HG03460 (cell line): Measurements from ENCODE around the gene NEMP2.

Experiments used
- ATAC-seq: cut with Tn5 transposase; IDR thresholded peaks from one replicate; pipeline ENCODE4 v1.9.1; 2021; ENCODE audit not compliant: unreplicated experiment

NEMP2 gene

GRCh38 chr2:190458352-190459107 lies 76.0 kb downstream of the NEMP2 start:
- no peak for ATAC-seq

- ATAC-seq, result no peak
These were observed 77.3 kb downstream of the NEMP2 start for GRCh38 chr2:190457256-190457655.

- no peak for ATAC-seq
These were observed 77.7 kb downstream of the NEMP2 start for GRCh38 chr2:190456833-190457232.

- no peak for ATAC-seq
These were observed 79.0 kb downstream of the NEMP2 start for GRCh38 chr2:190455358-190456095.

- ATAC-seq, result no peak
These were observed 79.7 kb downstream of the NEMP2 start for GRCh38 chr2:190454795-190455194.
